CD4-positive, CD25-positive, alpha-beta regulatory T cell (primary cell): ENCODE data around the gene CACUL1. TPM values are rescaled to one million over a fixed set of nuclear protein-coding genes. Genes with fewer than 3 reads are reported as not detected.
A peak's percentile ranks its signal among the peaks of the same experiment; 100 is the strongest.

ENCODE experiments used
- ATAC-seq, 2 donors: fragments of 150-1000 bp; cut with Tn5 transposase; one replicate each; pipeline ENCODE4 v1.10.0; 2021; ENCODE audit warnings: low read depth in 2 of 2, moderate number of reproducible peaks in 2 of 2, moderate library complexity in 1 of 2
- DNase-seq, 3 donors: peaks; one replicate each; pipeline versions ENCODE4 v3.0.0 to v3.0.0-alpha.2; 2012 to 2022; ENCODE audit warnings: mixed read lengths in 1 of 3
- H3K27ac ChIP-seq: one replicate; pipeline ENCODE4 v1.7.0; 2013; ENCODE audit warnings: mild to moderate bottlenecking, low read length; ENCODE audit not compliant: insufficient read depth, poor library complexity, severe bottlenecking
- H3K27me3 ChIP-seq: one replicate; pipeline ENCODE4 v1.7.0; 2013; ENCODE audit warnings: low read length; ENCODE audit not compliant: control insufficient read depth, insufficient read depth
- H3K36me3 ChIP-seq: one replicate; pipeline ENCODE4 v1.7.0; 2013; ENCODE audit warnings: mild to moderate bottlenecking, low read length, moderate library complexity; ENCODE audit not compliant: control insufficient read depth, insufficient read depth
- H3K4me1 ChIP-seq: 2 replicates; pipeline ENCODE4 v1.7.0; 2013; ENCODE audit warnings: mild to moderate bottlenecking, low read length; ENCODE audit not compliant: insufficient read depth, control insufficient read depth, poor library complexity, severe bottlenecking
- H3K4me3 ChIP-seq: one replicate; pipeline ENCODE4 v1.7.0; 2013; ENCODE audit warnings: low read depth, mild to moderate bottlenecking, low read length, moderate library complexity
- H3K9me3 ChIP-seq, 2 experiments: 1 replicate in 1 of 2; 2 replicates in 1 of 2; pipeline ENCODE4 v1.7.0; 2013; ENCODE audit warnings: low read length in 2 of 2, mild to moderate bottlenecking in 1 of 2, moderate library complexity in 1 of 2; ENCODE audit not compliant: control insufficient read depth in 2 of 2
- H3K27ac Mint-ChIP-seq, 3 donors: one replicate each; pipeline ENCODE4 v1.8.0; 2020 to 2022; ENCODE audit warnings: mild to moderate bottlenecking in 3 of 3, mixed read lengths in 3 of 3, moderate library complexity in 2 of 3
- H3K27me3 Mint-ChIP-seq: one replicate; pipeline ENCODE4 v1.8.0; 2022; ENCODE audit warnings: mild to moderate bottlenecking, mixed read lengths
- H3K36me3 Mint-ChIP-seq: one replicate; pipeline ENCODE4 v1.8.0; 2020; ENCODE audit warnings: mixed read lengths
- H3K4me1 Mint-ChIP-seq, 4 donors: one replicate each; pipeline ENCODE4 v1.8.0; 2020 to 2022; ENCODE audit warnings: mixed read lengths in 4 of 4, mild to moderate bottlenecking in 1 of 4
- H3K4me3 Mint-ChIP-seq, 4 donors: one replicate each; pipeline ENCODE4 v1.8.0; 2020 to 2022; ENCODE audit warnings: mild to moderate bottlenecking in 4 of 4, mixed read lengths in 4 of 4, moderate library complexity in 3 of 4
- H3K9me3 Mint-ChIP-seq, 7 donors: one replicate each; pipeline ENCODE4 v1.8.0; 2020 to 2022; ENCODE audit warnings: mixed read lengths in 7 of 7, mild to moderate bottlenecking in 3 of 7, moderate library complexity in 2 of 7
- polyA plus RNA-seq, 4 donors: library from polyadenylated mRNA; unstranded; fragments of 300-500 nt; fragmentation: Illumina TruSeq; gene quantifications; one replicate each; pipeline ENCODE4 v1.2.3, GENCODE V29; 2021
- total RNA-seq: library from RNA; stranded (reverse); gene quantifications from one replicate; pipeline ENCODE4 v1.2.3, GENCODE V29; 2022

CACUL1 gene
- total and polyA plus RNA-seq, 5 donors from 2014 or later = 23.4 to 31.4 (median 24.6) TPM

DNA sequence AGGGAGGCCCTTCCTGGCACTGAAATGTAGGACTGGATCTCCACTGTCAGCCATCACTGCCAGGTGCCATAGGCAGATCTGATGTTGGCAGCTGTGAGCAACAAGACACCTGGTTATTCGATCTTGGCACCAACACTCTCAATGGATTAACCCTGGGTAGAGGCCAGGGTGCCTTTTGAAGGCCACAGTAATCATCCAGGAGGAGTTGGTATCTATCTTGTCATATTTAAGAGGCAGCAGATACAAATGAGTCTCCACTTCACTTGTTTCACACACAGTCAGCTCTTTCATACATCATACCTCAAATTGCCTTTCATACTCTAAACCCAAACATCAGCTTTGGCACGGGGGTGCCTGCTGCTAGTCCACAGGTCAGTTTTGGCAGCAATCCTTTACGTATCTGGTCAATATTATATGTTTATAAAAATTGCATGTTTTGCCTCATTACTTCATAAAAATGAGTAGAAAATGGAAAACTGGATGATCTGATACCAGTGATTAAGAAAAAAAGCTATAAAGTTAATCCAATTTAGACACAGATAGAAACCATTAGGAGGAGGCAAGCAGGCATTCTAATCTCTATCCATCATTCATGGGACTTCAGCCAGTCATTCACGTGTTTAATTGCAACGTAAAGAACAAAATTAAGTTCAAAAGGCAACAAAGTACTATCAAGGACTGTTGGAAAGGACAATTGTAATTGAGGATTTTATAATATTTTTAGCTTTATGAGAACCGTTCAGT, 12.7 kb upstream of the CACUL1 start:
- Histone ChIP-seq H3K4me1 (no peaks in the 10 kb centered on the region), H3K4me3 (no peak overlapping the region), H3K27ac (no peak overlapping the region), H3K27me3 (no peaks in the 10 kb centered on the region), H3K9me3 (no peaks in the 10 kb centered on the region), H3K36me3 (no peaks in the 10 kb centered on the region)
- Mint-ChIP-seq H3K4me1 (no peaks in the 10 kb centered on the region), H3K4me3 (no peak overlapping the region), H3K36me3 (no peaks in the 10 kb centered on the region), H3K9me3 (no peaks in the 10 kb centered on the region), H3K27ac (no peak overlapping the region), H3K27me3 (peaks cover 16% of the 10 kb centered on the region)
- ATAC-seq (no peak), DNase-seq (no peak)

DNA sequence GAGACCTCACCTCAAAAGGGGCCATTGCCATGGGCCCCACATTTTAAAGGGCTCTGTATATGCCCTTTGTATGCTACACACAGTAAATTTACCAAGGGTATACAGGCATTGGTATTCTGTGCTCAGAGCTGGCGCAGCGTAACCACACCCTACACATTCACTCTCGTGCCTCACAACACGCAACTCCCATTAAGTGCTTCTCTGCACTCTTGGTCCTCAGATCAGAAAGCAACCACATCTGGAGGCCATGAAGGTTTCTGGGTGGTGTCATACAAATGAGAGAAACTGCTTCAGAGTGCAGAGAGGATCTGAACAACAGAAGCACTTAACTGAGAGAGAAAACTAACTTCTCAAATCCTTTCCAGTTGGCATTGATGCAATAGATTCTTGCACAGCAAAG, 9.4 kb upstream of the CACUL1 start:
- no peak for DNase-seq
- H3K9me3 Mint-ChIP-seq = no peaks in the 10 kb centered on the region
- H3K4me3 ChIP-seq = no peak overlapping the region
- no peaks in the 10 kb centered on the region for H3K9me3 ChIP-seq
- H3K4me3 Mint-ChIP-seq = no peak overlapping the region
- peaks cover 3% of the 10 kb centered on the region for H3K27me3 ChIP-seq
- H3K4me1 ChIP-seq = no peaks in the 10 kb centered on the region
- H3K27ac ChIP-seq = no peak overlapping the region
- no peaks in the 10 kb centered on the region for H3K36me3 ChIP-seq
- ATAC-seq = no peak
- H3K4me1 Mint-ChIP-seq = no peaks in the 10 kb centered on the region
- H3K27me3 Mint-ChIP-seq = peaks cover 22% of the 10 kb centered on the region
- no peaks in the 10 kb centered on the region for H3K36me3 Mint-ChIP-seq
- H3K27ac Mint-ChIP-seq = no peak overlapping the region

DNA sequence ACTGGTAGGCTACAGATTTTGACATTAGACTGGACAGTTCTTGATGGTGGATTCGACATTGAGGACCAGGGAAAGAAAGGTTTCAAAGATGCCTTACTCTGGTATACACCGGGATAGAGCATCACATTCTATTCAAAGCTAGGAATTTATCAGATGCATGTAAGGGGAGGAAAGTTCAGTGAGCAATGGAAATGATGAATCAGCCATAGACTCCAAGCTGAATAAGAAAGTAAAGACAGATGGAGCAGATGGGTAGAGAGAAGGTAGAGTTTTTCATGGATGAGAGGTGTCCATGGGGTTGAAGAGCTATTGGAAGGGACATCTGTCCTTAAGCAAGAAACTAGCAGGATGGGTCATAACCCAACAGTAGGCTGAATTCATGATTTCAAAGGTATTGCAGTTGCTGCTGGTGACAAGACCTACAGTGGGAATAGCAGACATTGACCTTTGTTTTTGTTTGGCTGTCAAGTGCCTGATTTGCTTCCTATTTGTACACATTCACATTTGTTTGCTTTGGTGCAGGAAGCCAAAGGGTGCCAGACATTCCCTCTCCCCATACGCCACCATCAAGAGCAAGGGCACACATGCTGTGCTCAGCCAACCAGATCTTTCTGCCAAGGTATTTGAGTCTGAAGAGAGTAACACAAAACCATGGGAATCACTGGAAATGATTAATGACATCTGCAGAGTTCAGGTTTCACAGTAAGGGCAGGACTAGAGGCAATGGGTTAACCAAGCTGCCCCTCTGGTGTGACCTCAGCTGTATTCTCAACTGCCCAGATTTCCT, 8.6 kb upstream of the CACUL1 start:
- Mint-ChIP-seq H3K27ac (no peak overlapping the region), H3K4me1 (no peaks in the 10 kb centered on the region), H3K27me3 (peaks cover 27% of the 10 kb centered on the region), H3K36me3 (no peaks in the 10 kb centered on the region), H3K9me3 (no peaks in the 10 kb centered on the region), H3K4me3 (no peak overlapping the region)
- Histone ChIP-seq H3K27ac (no peak overlapping the region), H3K4me1 (no peaks in the 10 kb centered on the region), H3K4me3 (no peak overlapping the region), H3K27me3 (peaks cover 5% of the 10 kb centered on the region), H3K9me3 (no peaks in the 10 kb centered on the region), H3K36me3 (no peaks in the 10 kb centered on the region)
- no peak for ATAC-seq
- DNase-seq = no peak

DNA sequence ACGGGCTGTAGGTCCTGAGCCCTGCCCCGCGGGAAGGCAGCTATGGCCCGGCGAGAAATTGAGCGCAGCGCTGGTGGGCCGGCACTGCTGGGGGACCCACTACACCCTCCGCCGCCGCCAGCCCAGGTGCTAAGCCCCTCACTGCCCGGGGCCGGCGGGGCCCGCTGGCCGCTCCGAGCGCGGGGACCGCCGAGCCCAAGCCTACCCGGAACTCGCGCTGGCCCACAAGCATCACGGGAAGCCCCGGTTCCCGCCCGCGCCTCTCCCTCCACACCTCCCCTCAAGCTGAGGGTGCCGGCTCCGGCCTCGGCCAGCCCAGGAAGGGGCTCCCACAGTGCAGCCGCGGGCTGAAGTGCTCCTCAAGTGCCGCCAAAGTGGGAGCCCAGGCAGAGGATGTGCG, 5.5 kb upstream of the CACUL1 start:
- Mint-ChIP-seq H3K4me3 (no peak overlapping the region), H3K4me1 (peaks cover 0 to 11% (median 2%) of the 10 kb centered on the region in 4 donors), H3K27ac (no peak overlapping the region), H3K27me3 (peaks cover 33% of the 10 kb centered on the region), H3K9me3 (no peaks in the 10 kb centered on the region), H3K36me3 (no peaks in the 10 kb centered on the region)
- no peaks in the 10 kb centered on the region for H3K9me3 ChIP-seq
- DNase-seq (no peak), ATAC-seq (no peak)
- H3K27ac ChIP-seq = no peak overlapping the region
- H3K4me1 ChIP-seq = peaks cover 6% of the 10 kb centered on the region
- H3K36me3 ChIP-seq = no peaks in the 10 kb centered on the region
- peaks cover 13% of the 10 kb centered on the region for H3K27me3 ChIP-seq
- H3K4me3 ChIP-seq = no peak overlapping the region

DNA sequence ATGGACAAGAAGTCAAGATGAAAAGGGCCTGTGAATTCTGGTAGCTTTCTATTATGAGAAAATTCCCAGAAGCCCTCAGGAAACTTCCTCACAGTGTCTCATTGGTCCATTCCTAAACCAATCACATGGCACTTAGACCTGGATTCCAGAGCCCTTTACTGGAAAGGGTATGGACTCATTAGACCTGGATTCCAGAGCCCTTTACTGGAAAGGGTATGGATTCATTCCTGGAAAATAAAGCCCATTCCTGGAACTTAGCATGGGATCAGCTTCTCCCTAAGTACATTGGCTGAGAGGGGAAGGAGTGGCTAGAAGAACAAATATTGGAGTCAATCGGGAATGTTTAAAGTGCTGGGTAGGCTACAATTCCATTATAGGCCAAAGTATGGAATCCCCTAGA, 3.7 kb upstream of the CACUL1 start:
- Mint-ChIP-seq H3K27ac (no peak overlapping the region), H3K9me3 (peaks cover 0 to 3% (median 0%) of the 10 kb centered on the region in 7 donors), H3K4me3 (no peak overlapping the region), H3K4me1 (peaks cover 3 to 25% (median 10%) of the 10 kb centered on the region in 4 donors), H3K27me3 (peaks cover 29% of the 10 kb centered on the region), H3K36me3 (no peaks in the 10 kb centered on the region)
- peaks cover 16% of the 10 kb centered on the region for H3K4me1 ChIP-seq
- DNase-seq = no peak
- no peak overlapping the region for H3K27ac ChIP-seq
- no peaks in the 10 kb centered on the region for H3K9me3 ChIP-seq
- peaks cover 13% of the 10 kb centered on the region for H3K27me3 ChIP-seq
- no peaks in the 10 kb centered on the region for H3K36me3 ChIP-seq
- no peak overlapping the region for H3K4me3 ChIP-seq
- no peak for ATAC-seq

DNA sequence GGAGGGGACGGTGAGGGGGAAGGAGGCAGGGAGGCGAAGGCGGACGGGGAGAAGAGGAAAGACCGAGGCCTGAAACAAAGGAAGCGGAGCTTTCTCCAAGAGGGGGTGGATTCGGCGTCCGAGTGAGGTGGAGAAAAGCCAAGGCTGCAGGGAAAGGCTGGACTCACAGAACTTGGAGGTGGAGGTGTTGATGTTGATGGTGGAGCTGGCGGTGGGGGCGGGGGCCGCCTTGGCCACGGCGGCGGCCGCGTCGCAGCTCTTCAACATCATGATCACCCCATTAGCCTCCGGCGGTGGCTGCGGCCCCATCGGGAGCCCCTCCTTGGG, 578 bp downstream of the CACUL1 start:
- peaks cover 10% of the 10 kb centered on the region for H3K27me3 ChIP-seq
- Mint-ChIP-seq H3K27ac (peak overlapping the region in 2 of 3 donors; percentile 73 to 93), H3K9me3 (peaks cover 0 to 3% (median 0%) of the 10 kb centered on the region in 7 donors), H3K4me3 (peak overlapping the region; percentile 95 to 99 (median 96)), H3K4me1 (peaks cover 29 to 60% (median 44%) of the 10 kb centered on the region in 4 donors), H3K36me3 (no peaks in the 10 kb centered on the region), H3K27me3 (peaks cover 23% of the 10 kb centered on the region)
- ATAC-seq (no peak), DNase-seq (peak in 2 of 3 donors; percentile 24 to 41)
- peaks cover 32% of the 10 kb centered on the region for H3K4me1 ChIP-seq
- H3K36me3 ChIP-seq = peaks cover 3% of the 10 kb centered on the region
- peak overlapping the region; percentile 77 for H3K4me3 ChIP-seq
- no peaks in the 10 kb centered on the region for H3K9me3 ChIP-seq
- peak overlapping the region; percentile 81 for H3K27ac ChIP-seq

DNA sequence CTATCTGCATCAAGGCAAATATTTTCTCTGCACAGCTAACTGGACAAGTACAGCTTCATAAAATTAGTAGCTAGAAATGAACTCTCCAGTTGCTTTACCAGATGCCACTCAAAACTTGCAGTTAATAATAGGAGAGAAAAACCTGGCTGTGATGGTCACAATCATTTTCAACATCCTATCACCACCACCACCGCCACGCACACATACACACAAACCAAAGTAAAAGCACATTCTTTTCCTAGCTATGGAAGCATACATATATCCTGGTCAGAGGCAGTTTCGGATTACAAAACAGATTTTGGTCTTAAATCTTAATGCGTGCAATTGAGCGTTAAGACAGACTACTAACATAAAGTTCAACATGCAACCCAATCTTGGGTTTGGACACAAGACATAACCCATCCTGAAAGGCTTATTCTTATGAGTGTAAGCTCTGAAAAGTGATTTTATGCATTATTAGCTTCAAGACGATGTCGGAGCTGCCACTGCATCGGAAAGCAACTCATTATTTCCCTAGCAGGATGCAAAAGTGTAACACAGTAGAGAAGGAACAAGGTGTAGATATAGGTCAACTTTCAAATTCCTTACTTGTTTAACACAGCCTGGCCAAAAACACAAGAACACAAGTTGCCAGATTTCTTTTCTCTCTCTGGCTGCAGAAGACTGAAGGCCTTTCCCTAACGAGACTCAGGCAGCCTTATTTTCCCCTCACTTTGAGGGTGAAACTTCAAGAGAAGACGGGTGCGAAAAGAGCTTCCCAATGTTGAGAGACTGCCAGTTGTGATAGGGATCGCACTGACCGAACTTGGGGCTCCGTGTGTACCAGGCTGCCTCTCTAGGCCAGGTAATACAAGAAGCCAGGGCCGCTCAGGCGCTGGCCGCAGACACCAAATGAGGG, 1.2 kb downstream of the CACUL1 start:
- no peaks in the 10 kb centered on the region for H3K9me3 ChIP-seq
- DNase-seq (peak in 1 of 3 donors; percentile 41), ATAC-seq (no peak)
- H3K4me1 ChIP-seq = peaks cover 32% of the 10 kb centered on the region
- peak overlapping the region; percentile 77 for H3K4me3 ChIP-seq
- Mint-ChIP-seq H3K4me3 (peak overlapping the region; percentile 95 to 99 (median 96)), H3K27me3 (peaks cover 19% of the 10 kb centered on the region), H3K27ac (peak overlapping the region in 2 of 3 donors; percentile 73 to 93), H3K4me1 (peaks cover 30 to 66% (median 48%) of the 10 kb centered on the region in 4 donors), H3K36me3 (peaks cover 3% of the 10 kb centered on the region), H3K9me3 (peaks cover 0 to 3% (median 0%) of the 10 kb centered on the region in 7 donors)
- peaks cover 3% of the 10 kb centered on the region for H3K36me3 ChIP-seq
- peaks cover 9% of the 10 kb centered on the region for H3K27me3 ChIP-seq
- peak overlapping the region; percentile 81 for H3K27ac ChIP-seq
